AG09309 (cell line): ENCODE results near the gene GATA5.

Source experiments
- DNase-seq: peaks from one replicate; pipeline ENCODE4 v3.0.0-alpha.2; 2010; ENCODE audit warnings: low read depth
- H3K4me3 ChIP-seq: 2 replicates; pipeline ENCODE4 v1.5.1; 2011; ENCODE audit warnings: mild to moderate bottlenecking, low read depth, low read length, moderate library complexity; ENCODE audit not compliant: control insufficient read depth
- CTCF ChIP-seq: IDR thresholded peaks from 2 replicates; pipeline ENCODE4 v1.5.1; 2011; ENCODE audit warnings: mild to moderate bottlenecking, low read depth, low read length, inconsistent platforms; ENCODE audit not compliant: insufficient read depth, control insufficient read depth; ENCODE audit errors: missing control alignments

Gene GATA5

DNA sequence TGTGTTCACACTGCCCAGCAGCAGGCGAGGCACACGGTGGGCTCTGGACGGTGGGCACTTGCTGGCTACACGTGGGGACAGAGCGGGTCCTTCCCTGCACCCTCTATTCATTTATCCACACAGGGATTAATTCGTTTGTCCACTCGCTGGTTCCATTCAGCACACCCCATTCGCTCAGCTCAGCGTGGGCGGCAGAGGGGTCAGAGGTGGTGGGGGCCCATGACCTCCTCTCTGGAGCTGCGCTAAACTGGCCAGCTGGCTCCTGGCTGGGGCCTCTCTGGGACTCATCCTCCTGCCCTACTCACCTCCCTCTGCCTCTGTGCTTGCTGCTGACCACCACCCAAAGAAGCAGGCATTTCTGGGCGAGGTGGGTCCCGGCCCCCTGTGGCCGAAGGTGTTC, 27.0 kb downstream of the GATA5 start:
- no peak overlapping the region for H3K4me3 ChIP-seq
- no peak for TF ChIP-seq CTCF
- DNase-seq, result no peak

- no peak for TF ChIP-seq CTCF
- H3K4me3 ChIP-seq, result no peak overlapping the region
- no peak for DNase-seq
Measured at GRCh38 chr20:62448038-62448437, 27.8 kb downstream of the GATA5 start.

- no peak for DNase-seq
- TF ChIP-seq CTCF, result no peak
- H3K4me3 ChIP-seq, result no peak overlapping the region
Measured at GRCh38 chr20:62446888-62447869, 28.6 kb downstream of the GATA5 start.

- TF ChIP-seq CTCF, result no peak
- DNase-seq, result no peak
- H3K4me3 ChIP-seq, result no peak overlapping the region
Measured at GRCh38 chr20:62446481-62446880, 29.3 kb downstream of the GATA5 start.

DNA sequence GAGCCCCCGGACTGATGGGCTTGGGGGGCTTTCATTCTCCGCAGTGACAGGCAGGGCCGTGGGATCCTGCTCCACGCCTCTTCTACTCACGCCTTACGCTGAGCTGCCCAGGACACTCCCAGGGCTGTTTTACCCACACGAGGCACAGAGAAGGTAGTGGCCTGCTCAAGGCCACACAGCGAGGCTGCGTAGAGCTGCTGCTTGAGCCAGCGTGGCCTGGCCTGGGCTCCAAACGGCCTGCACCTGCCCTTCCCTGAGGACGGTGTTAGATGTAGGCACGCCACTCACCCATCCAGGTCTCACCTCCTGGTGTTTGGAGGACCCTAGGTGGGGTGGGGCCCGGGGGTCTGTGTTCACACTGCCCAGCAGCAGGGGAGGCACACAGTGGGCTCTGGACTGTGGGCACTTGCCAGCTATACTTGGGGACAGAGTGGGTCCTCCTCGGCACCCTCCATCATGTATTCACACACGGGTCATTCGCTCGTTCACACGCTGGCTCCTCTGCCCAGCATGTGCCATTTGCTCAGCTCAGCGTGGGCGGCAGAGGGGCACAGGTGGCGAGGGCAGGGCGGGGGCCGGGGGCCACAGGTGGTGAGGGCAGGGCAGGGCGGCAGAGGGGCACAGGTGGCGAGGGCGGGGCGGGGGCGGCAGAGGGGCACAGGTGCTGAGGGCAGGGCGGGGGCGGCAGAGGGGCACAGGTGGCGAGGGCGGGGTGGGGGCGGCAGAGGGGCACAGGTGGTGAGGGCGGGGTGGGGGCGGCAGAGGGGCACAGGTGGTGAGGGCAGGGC, 30.0 kb downstream of the GATA5 start:
- DNase-seq, result no peak
- no peak overlapping the region for H3K4me3 ChIP-seq
- no peak for TF ChIP-seq CTCF

GRCh38 chr20:62444286-62444685, 31.5 kb downstream of the GATA5 start:
- no peak overlapping the region for H3K4me3 ChIP-seq
- no peak for DNase-seq
- no peak for TF ChIP-seq CTCF
